HG03103 (cell line): ENCODE measurements around the gene ANKRD31.
"Not testable (repeated sequence)": the region's sequence is repeated elsewhere in the genome, so short reads cannot be mapped to it uniquely, and the experiment has no call there.

ENCODE experiments used
- ATAC-seq: cut with Tn5 transposase; IDR thresholded peaks from one replicate; pipeline ENCODE4 v1.9.1; 2021; ENCODE audit warnings: low read depth; ENCODE audit not compliant: unreplicated experiment

The ANKRD31 gene

GRCh38 chr5:75161508-75161907 lies 75.2 kb downstream of the ANKRD31 start:
- ATAC-seq = not testable (repeated sequence)

DNA sequence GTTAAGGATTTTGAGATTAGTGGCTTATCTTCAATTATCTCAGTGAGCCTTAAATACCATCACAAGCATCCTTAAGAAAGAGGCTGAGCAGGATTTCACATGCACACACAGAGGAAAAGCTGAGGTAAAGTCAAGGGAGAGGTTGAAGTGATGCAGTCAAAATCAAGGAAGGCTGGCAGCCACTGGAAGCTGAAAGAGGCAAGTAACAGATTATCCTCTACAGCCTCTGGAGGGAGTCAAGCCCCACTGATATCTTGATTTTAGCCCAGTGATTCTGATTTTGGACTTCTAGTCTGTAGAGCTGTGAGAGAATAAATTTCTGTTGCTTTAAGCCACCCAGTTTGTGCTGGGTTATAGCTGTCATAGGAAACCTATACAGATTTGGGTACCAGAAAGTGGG lies 80.1 kb downstream of the ANKRD31 start:
- ATAC-seq = no peak

- no peak for ATAC-seq
Observed at GRCh38 chr5:75152860-75153259, 83.8 kb downstream of the ANKRD31 start.

- no peak for ATAC-seq
Observed at GRCh38 chr5:75148051-75148450, 88.6 kb downstream of the ANKRD31 start.

- ATAC-seq = no peak
Observed at GRCh38 chr5:75142566-75143136, 94.0 kb downstream of the ANKRD31 start.

DNA sequence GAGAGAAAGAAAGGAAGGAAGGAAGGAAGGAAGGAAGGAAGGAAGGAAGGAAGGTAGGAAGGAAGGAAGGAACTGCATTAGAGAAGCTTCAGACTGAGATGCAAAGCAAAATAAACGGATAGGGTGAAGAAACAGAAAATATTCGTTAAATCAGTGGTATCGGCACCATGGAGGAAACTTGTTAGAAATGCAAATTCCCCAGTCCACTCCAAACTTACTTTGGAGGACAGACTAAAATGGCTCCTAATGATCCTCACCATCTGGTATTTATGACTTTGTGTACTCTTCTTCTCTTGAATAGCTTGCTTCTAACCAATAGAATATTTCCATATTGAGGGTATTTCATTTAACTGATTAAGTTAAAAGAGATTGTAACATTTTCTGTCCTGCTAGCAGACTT lies 96.4 kb downstream of the ANKRD31 start:
- no peak for ATAC-seq

GRCh38 chr5:75138689-75139088 lies 98.0 kb downstream of the ANKRD31 start:
- ATAC-seq = no peak

DNA sequence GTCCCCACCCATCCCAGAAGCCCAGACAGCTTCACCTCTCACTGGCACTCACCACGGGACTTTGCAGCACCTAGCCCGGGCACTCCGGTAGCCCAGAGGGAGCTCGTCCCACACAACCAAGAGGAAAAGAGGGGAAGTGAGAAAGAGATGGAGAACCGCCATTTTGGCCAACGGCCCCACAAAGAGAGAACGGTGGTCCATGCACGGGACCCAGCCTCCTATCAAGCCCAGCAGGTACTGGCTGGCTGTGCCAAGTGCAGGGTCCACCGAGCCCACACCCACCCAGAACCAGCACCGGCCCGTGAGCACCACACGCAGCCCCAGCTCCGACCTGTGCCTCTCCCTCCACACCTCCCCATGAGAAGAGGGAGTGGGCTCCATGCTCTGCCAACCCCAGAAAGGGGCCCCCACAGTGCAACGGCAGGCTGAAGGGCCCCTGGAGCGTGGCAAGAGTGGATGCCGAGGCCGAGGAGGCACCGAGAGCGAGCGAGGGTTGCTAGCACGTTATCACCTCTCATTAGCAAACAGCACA lies 105.8 kb downstream of the ANKRD31 start:
- no peak for ATAC-seq

DNA sequence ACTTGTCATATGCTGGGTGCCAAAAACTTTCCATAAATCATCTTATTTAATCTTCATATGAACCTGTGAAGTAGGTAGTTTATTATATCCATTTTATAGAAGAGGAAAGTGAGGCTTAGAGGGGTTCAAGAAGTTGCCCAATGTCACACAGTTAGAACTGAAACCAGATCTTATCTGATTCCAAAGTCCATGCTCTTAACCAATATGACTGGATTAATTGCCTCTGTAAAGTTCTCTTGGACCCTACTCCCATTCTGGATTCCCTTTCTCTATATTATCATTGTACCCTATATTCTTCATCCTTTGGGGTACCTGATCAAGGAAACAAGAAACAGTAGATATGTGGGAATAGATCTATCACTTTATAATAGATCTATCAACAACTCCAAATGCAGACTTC lies 119.8 kb downstream of the ANKRD31 start:
- ATAC-seq = no peak

DNA sequence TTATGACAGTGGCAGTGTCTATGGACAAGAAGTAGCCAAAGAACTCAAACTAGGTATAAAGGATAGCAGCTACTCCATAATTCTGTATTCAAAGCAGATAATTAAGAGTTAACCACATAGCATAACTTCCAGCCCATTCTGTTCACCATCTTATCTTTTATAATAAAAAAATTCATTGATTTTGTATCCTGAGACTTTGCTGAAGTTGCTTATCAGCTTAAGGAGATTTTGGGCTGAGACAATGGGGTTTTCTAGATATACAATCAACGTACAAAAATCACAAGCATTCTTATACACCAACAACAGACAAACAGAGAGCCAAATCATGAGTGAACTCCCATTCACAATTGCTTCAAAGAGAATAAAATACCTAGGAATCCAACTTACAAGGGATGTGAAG lies 122.4 kb downstream of the ANKRD31 start:
- ATAC-seq = not testable (repeated sequence)

- no peak for ATAC-seq
Observed at GRCh38 chr5:75113354-75114113, 123.1 kb downstream of the ANKRD31 start.

GRCh38 chr5:75108931-75109596 lies 127.6 kb downstream of the ANKRD31 start:
- no peak for ATAC-seq

- no peak for ATAC-seq
Observed at GRCh38 chr5:75108515-75108914, 128.2 kb downstream of the ANKRD31 start.

DNA sequence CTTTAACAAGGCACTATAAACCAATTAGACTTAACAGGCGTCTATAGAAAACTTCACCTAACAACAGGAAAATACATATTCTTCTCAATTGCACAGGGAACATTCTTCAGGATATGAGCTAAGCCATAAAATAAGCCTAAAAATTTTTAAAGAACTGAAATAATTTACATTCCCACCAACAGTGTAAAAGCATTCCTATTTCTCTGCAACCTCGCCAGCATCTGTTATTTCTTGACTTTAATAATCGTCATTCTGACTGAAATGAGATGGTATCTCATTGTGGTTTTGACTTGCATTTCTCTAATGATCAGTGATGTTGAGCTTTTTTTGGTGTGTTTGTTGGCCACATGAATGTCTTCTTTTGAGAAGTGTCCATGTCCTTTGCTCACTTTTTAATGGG lies 140.7 kb downstream of the ANKRD31 start:
- not testable (repeated sequence) for ATAC-seq

DNA sequence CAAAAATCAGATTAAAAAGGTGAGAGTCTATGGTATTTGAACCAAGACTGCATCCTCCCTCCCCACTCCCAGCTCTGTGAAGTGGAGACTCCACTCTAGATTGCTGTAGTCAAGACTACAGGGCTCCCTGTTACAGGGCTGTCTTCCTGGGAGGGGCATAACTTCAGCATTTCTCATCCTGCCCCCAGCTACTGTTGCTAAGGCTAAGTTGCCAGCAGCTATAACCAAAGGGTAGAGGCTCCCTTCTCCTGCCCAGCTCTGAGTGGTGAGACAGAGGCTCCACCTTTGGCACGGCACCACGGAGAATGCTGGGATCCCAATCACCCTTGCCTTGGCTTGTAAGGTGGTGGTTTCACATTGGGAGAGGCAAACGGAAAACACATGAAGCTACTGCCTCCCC lies 145.1 kb downstream of the ANKRD31 start:
- no peak for ATAC-seq

- ATAC-seq = no peak
Observed at GRCh38 chr5:75089662-75090061, 147.0 kb downstream of the ANKRD31 start.

DNA sequence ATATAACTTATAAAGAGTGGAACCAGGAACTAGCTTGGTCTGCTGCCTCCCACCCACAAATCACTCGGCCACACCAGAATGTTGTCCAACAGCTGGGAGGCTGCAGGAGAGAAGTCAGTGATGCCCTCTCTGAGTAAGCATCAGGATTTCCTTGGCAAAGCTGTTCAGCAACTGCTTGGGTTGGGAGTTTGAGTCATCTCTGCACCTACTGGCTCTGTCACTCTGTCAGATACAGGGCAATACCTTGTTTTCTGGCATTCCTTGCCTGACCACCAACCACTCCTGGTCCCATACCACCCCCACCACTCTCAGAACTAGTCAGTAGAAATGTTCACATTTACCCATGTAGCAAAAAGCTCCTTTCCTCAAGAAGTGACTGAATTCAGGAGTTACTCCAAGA lies 147.5 kb downstream of the ANKRD31 start:
- no peak for ATAC-seq

DNA sequence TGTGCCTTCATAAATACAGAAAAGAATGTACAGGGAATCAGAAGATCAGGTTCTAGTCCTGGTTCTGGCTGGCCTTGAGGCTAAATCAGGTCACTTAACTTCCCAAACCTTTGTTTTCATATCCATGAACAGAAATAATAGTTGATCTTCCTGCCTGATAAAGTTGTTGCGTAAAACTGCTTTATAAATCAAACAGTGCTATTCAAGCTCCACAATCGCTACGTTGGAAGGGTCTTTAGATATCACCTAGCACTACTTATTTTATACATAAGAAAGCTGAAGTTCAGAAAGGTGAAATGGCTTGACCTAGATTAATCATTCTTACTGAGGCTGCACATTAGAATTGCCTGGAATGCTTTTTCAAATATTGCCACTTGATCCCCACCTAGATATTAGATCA lies 148.0 kb downstream of the ANKRD31 start:
- ATAC-seq = no peak

DNA sequence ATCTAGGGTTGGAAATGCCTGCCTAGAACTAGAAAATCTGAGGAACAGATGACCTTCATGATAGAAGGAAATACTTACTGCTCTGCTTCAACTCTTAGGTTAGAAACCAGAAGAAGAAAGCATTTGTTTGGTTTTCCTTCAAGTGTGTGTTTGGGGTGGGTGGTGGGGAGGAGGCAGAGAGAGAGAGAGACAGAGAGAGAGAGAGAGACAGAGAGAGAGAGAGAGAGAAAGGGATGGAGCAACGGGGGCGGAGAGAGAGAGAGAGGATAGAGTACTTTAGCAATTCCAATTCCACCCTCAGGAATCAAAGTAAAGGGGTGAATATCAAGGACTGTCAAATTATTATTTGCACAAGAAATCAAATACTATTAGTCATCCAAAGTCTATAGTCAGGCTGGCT lies 155.2 kb downstream of the ANKRD31 start:
- ATAC-seq = no peak

GRCh38 chr5:75079346-75079745 lies 157.3 kb downstream of the ANKRD31 start:
- not testable (repeated sequence) for ATAC-seq

- ATAC-seq = no peak
Observed at GRCh38 chr5:75078027-75078426, 158.7 kb downstream of the ANKRD31 start.

- ATAC-seq = no peak
Observed at GRCh38 chr5:75072061-75072460, 164.6 kb downstream of the ANKRD31 start.
